ENCODE data around the gene MRO.
A peak's percentile ranks its signal among the peaks of the same experiment; 100 is the strongest.
"Not testable (repeated sequence)": the region's sequence is repeated elsewhere in the genome, so short reads cannot be mapped to it uniquely, and the experiment has no call there.

The MRO gene

GRCh38 chr18:50836521-50836957, 16.7 kb upstream of the MRO start:
- Histone ChIP-seq H3K4me1 (ENCODE audit: low read length) (peaks cover 55% of the 10 kb centered on the region), H3K36me3 (replicated peaks; ENCODE audit: low read depth, low read length) (no peaks in the 10 kb centered on the region), H3K27ac (ENCODE audit: low read length) (0 out of 2 replicates have a peak overlapping the region, but pooled peaks have one; percentile 0), H3K4me3 (ENCODE audit: low read length) (peak overlapping the region; percentile 48), H2AFZ (ENCODE audit: low read depth, low read length) (no peak overlapping the region), H4K20me1 (ENCODE audit: insufficient read depth, low read length) (no peaks in the 10 kb centered on the region), H3K4me2 (ENCODE audit: low read length) (peak overlapping the region; percentile 82), H3K9ac (ENCODE audit: low read length) (no peak overlapping the region), H3K79me2 (ENCODE audit: low read length) (no peaks in the 10 kb centered on the region), H3K27me3 (ENCODE audit: low read depth, low read length) (peaks cover 42% of the 10 kb centered on the region), H3K9me3 (ENCODE audit: insufficient read depth, low read length) (no peaks in the 10 kb centered on the region)
- TF ChIP-seq EZH2phosphoT487 (IDR thresholded peaks at IDR 0.05; ENCODE audit: low read depth) (no peak), CTCF (IDR thresholded peaks at IDR 0.05; ENCODE audit: low read depth, low read length) (no peak)

GRCh38 chr18:50833496-50833895, 13.7 kb upstream of the MRO start:
- not testable (repeated sequence) for H4K20me1 ChIP-seq (ENCODE audit: insufficient read depth, low read length); H3K4me2 ChIP-seq (ENCODE audit: low read length); H3K4me3 ChIP-seq (ENCODE audit: low read length); H3K27ac ChIP-seq (ENCODE audit: low read length); H3K9ac ChIP-seq (ENCODE audit: low read length); H3K79me2 ChIP-seq (ENCODE audit: low read length); H2AFZ ChIP-seq (ENCODE audit: low read depth, low read length); H3K36me3 ChIP-seq (replicated peaks; ENCODE audit: low read depth, low read length); H3K9me3 ChIP-seq (ENCODE audit: insufficient read depth, low read length)
- Histone ChIP-seq H3K27me3 (ENCODE audit: low read depth, low read length) (peaks cover 17% of the 10 kb centered on the region), H3K4me1 (ENCODE audit: low read length) (peaks cover 86% of the 10 kb centered on the region)

DNA sequence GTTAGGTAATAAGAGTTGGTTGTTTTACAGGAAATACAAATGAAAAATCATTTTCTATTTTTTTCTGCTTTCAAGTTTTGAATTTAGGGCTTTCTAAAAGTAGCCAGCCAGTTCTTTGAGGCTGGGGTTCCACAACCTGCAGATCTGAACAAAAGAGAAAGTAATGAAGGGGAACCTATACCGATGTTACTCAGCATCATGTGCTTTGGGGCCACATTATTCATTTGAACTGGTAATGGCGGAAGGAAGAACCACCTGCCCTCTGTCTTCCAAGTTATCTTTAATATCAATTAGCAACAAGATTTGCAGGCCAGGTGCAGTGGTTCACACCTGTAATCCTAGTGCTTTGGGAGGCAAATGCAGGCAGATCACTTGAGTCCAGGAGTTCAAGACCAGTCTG, 12.9 kb upstream of the MRO start:
- H2AFZ ChIP-seq (ENCODE audit: low read depth, low read length) = peak overlapping the region; percentile 10; the same call in 1 of the 2 replicates
- H3K79me2 ChIP-seq (ENCODE audit: low read length) = no peaks in the 10 kb centered on the region
- H3K4me2 ChIP-seq (ENCODE audit: low read length) = peak overlapping the region; percentile 68
- H3K4me3 ChIP-seq (ENCODE audit: low read length) = peak overlapping the region; percentile 44
- peak overlapping the region; percentile 84 for H3K27ac ChIP-seq (ENCODE audit: low read length)
- H3K9ac ChIP-seq (ENCODE audit: low read length) = peak overlapping the region; percentile 37
- H4K20me1 ChIP-seq (ENCODE audit: insufficient read depth, low read length) = no peaks in the 10 kb centered on the region
- TF ChIP-seq EZH2phosphoT487 (IDR thresholded peaks at IDR 0.05; ENCODE audit: low read depth) = no peak
- TF ChIP-seq CTCF (IDR thresholded peaks at IDR 0.05; ENCODE audit: low read depth, low read length) = no peak
- H3K9me3 ChIP-seq (ENCODE audit: insufficient read depth, low read length) = no peaks in the 10 kb centered on the region
- peaks cover 11% of the 10 kb centered on the region for H3K27me3 ChIP-seq (ENCODE audit: low read depth, low read length)
- H3K36me3 ChIP-seq (replicated peaks; ENCODE audit: low read depth, low read length) = peaks cover 5% of the 10 kb centered on the region
- peaks cover 93% of the 10 kb centered on the region for H3K4me1 ChIP-seq (ENCODE audit: low read length)

DNA sequence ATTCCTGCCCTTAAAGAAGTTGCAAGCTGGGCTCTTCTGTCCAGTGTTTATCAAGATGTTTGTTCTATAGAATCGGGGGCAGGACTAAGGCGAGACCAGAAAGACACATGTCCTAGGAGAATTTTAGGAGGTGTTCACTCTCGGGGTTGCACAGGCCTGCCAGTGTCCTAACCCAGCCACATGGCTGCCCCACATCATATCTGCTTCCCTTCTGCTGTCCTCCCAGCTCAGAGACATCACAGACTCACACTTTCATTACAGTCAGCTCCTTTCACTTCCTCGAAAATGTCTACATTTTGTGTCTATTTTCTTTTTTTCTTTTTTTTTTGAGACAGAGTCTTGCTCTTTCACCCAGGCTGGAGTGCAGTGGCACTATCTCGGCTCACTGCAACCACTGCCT, 10.7 kb upstream of the MRO start:
- Histone ChIP-seq H3K27me3 (ENCODE audit: low read depth, low read length) (peaks cover 3% of the 10 kb centered on the region; the same call in 1 of the 2 replicates), H3K79me2 (ENCODE audit: low read length) (no peaks in the 10 kb centered on the region), H2AFZ (ENCODE audit: low read depth, low read length) (peak overlapping the region; percentile 61; the same call in 1 of the 2 replicates), H4K20me1 (ENCODE audit: insufficient read depth, low read length) (no peaks in the 10 kb centered on the region), H3K9me3 (ENCODE audit: insufficient read depth, low read length) (no peaks in the 10 kb centered on the region), H3K4me3 (ENCODE audit: low read length) (peak overlapping the region; percentile 2; the same call in 1 of the 2 replicates), H3K4me1 (ENCODE audit: low read length) (peaks cover 79% of the 10 kb centered on the region), H3K27ac (ENCODE audit: low read length) (peak overlapping the region; percentile 30), H3K36me3 (replicated peaks; ENCODE audit: low read depth, low read length) (peaks cover 5% of the 10 kb centered on the region), H3K9ac (ENCODE audit: low read length) (peak overlapping the region; percentile 9; the same call in 1 of the 2 replicates), H3K4me2 (ENCODE audit: low read length) (peak overlapping the region; percentile 24)
- TF ChIP-seq EZH2phosphoT487 (IDR thresholded peaks at IDR 0.05; ENCODE audit: low read depth) (no peak), CTCF (IDR thresholded peaks at IDR 0.05; ENCODE audit: low read depth, low read length) (no peak)
